Kidney epithelial cell (primary cell): ENCODE results near the gene PTPRD. TPM values are rescaled to one million over a fixed set of nuclear protein-coding genes. Genes with fewer than 3 reads are reported as not detected.

Experiments
- DNase-seq: peaks from one replicate; pipeline ENCODE4 v3.0.0-alpha.2; 2010; ENCODE audit warnings: low read depth
- H3K27me3 ChIP-seq: 2 replicates; pipeline ENCODE4 v1.6.0; 2011; ENCODE audit warnings: low read length; ENCODE audit not compliant: control insufficient read depth, insufficient read depth
- H3K36me3 ChIP-seq: 2 replicates; pipeline ENCODE4 v1.5.1; 2011; ENCODE audit warnings: low read length; ENCODE audit not compliant: control insufficient read depth, insufficient read depth
- H3K4me3 ChIP-seq: 2 replicates; pipeline ENCODE4 v1.5.1; 2011; ENCODE audit warnings: low read depth, mild to moderate bottlenecking, control low read depth, low read length
- total RNA-seq: library from RNA; depleted of rRNA; stranded (reverse); fragments of >200 nt; gene quantifications from 2 replicates; pipeline ENCODE4 v1.2.3, GENCODE V29; 2015
- TF ChIP-seq, protein P1 (sequence below): IDR thresholded peaks from 2 replicates; pipeline ENCODE4 v1.5.1; 2011; ENCODE audit warnings: mild to moderate bottlenecking, moderate library complexity, low read length, control low read depth, inconsistent platforms; ENCODE audit not compliant: insufficient read depth, poor library complexity, severe bottlenecking

The PTPRD gene
- total RNA-seq, 1 donor from 2014 or later = 18.8 TPM

- no peak overlapping the region for H3K4me3 ChIP-seq
- no peaks in the 10 kb centered on the region for H3K27me3 ChIP-seq
- no peaks in the 10 kb centered on the region for H3K36me3 ChIP-seq
- TF ChIP-seq, protein P1, sequence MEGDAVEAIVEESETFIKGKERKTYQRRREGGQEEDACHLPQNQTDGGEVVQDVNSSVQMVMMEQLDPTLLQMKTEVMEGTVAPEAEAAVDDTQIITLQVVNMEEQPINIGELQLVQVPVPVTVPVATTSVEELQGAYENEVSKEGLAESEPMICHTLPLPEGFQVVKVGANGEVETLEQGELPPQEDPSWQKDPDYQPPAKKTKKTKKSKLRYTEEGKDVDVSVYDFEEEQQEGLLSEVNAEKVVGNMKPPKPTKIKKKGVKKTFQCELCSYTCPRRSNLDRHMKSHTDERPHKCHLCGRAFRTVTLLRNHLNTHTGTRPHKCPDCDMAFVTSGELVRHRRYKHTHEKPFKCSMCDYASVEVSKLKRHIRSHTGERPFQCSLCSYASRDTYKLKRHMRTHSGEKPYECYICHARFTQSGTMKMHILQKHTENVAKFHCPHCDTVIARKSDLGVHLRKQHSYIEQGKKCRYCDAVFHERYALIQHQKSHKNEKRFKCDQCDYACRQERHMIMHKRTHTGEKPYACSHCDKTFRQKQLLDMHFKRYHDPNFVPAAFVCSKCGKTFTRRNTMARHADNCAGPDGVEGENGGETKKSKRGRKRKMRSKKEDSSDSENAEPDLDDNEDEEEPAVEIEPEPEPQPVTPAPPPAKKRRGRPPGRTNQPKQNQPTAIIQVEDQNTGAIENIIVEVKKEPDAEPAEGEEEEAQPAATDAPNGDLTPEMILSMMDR = no peak
- no peak for DNase-seq
Observed at GRCh38 chr9:8346296-8346695, 2266.5 kb downstream of the PTPRD start.

- TF ChIP-seq, protein P1 = no peak
- H3K27me3 ChIP-seq = no peaks in the 10 kb centered on the region
- no peak for DNase-seq
- no peaks in the 10 kb centered on the region for H3K36me3 ChIP-seq
- H3K4me3 ChIP-seq = no peak overlapping the region
Observed at GRCh38 chr9:8338767-8339510, 2273.9 kb downstream of the PTPRD start.

GRCh38 chr9:8337834-8338766 lies 2274.7 kb downstream of the PTPRD start:
- no peak for DNase-seq
- H3K4me3 ChIP-seq = no peak overlapping the region

DNA sequence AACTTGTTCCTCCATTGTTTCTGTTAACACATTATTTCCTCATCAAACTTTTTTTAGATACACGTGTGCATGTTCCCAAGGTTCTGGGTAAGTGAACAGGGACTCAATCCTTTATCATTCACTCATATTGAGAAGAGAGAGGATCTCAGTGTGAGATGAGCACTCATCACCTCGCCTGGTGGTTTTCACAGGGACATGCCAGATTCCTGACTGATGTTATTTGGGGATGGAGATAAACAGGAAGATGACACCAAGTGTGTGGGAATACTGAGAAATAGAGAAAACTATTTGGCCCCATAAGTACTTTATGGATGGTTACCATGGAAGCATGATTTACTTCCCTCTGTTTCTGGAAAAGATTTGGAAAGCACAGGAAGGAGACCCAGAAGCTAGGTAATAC lies 2279.9 kb downstream of the PTPRD start:
- Histone ChIP-seq H3K27me3 (no peaks in the 10 kb centered on the region), H3K36me3 (no peaks in the 10 kb centered on the region), H3K4me3 (no peak overlapping the region)
- DNase-seq = no peak
- TF ChIP-seq, protein P1 = no peak

More at GRCh38 chr9:8337834-8338766, 2274.7 kb downstream of the PTPRD start:
- Histone ChIP-seq H3K36me3 (no peaks in the 10 kb centered on the region), H3K27me3 (no peaks in the 10 kb centered on the region)
- TF ChIP-seq, protein P1 = no peak

DNA sequence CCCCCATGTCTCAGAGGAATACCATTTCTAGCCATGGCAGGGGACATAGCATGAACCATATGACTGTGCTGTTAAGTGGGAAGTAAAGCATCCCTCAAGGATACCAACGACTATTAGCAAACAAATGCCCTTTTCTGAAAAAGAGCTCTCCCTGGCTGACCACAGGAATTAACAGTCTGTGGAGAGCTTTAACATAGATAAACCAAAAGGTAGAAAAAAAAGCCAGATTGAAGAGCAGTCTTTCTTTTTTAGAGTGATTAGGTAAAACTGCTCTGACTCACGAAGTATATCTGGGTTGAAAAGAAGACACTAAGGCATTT lies 2280.5 kb downstream of the PTPRD start:
- TF ChIP-seq, protein P1 = no peak
- no peaks in the 10 kb centered on the region for H3K27me3 ChIP-seq
- H3K4me3 ChIP-seq = no peak overlapping the region
- no peaks in the 10 kb centered on the region for H3K36me3 ChIP-seq
- DNase-seq = no peak
